C4-2B (cell line): Measurements from ENCODE around the gene SPINT2.
A peak's percentile ranks its signal among the peaks of the same experiment; 100 is the strongest.
"Not testable (repeated sequence)": the region's sequence is repeated elsewhere in the genome, so short reads cannot be mapped to it uniquely, and the experiment has no call there.

Experiments used
- H3K27ac ChIP-seq: fragments of 450-650 bp; 2 replicates; pipeline ENCODE4 v1.5.1; 2017
- CTCF ChIP-seq: fragments of 450-650 bp; conservative IDR thresholded peaks from 2 replicates; pipeline ENCODE4 v1.5.1; 2017; ENCODE audit warnings: mild to moderate bottlenecking
- ZFX ChIP-seq: fragments of 450-650 bp; IDR thresholded peaks from 2 replicates; pipeline ENCODE4 v1.6.1; 2017

The SPINT2 gene

GRCh38 chr19:38229585-38230073 is 34.7 kb upstream of the SPINT2 start:
- TF ChIP-seq CTCF (no peak), ZFX (no peak)
- H3K27ac ChIP-seq: no peak overlapping the region; the same call in 1 of the 2 replicates

GRCh38 chr19:38230506-38231133 is 33.8 kb upstream of the SPINT2 start:
- not testable (repeated sequence) for H3K27ac ChIP-seq

- TF ChIP-seq CTCF: no peak
- no peak for TF ChIP-seq ZFX
- H3K27ac ChIP-seq: no peak overlapping the region
Observed at GRCh38 chr19:38231918-38232317, 32.5 kb upstream of the SPINT2 start.

- H3K27ac ChIP-seq: peak overlapping the region; percentile 66
- TF ChIP-seq ZFX (peak; percentile 17; the same call in 1 of the 2 replicates), CTCF (peak; percentile 88)
Observed at GRCh38 chr19:38233740-38234251, 30.6 kb upstream of the SPINT2 start.

GRCh38 chr19:38234615-38235014 is 29.8 kb upstream of the SPINT2 start:
- no peak overlapping the region; the same call in 1 of the 2 replicates for H3K27ac ChIP-seq
- TF ChIP-seq CTCF (no peak), ZFX (no peak)

- TF ChIP-seq CTCF: no peak
- no peak for TF ChIP-seq ZFX
- no peak overlapping the region for H3K27ac ChIP-seq
Observed at GRCh38 chr19:38239816-38240215, 24.6 kb upstream of the SPINT2 start.

- peak overlapping the region; percentile 32 for H3K27ac ChIP-seq
- TF ChIP-seq ZFX (no peak), CTCF (no peak)
Observed at GRCh38 chr19:38243279-38243673, 21.1 kb upstream of the SPINT2 start.
